Epidermal melanocyte (primary cell): ENCODE results near the gene PRDM16.

ENCODE experiments used
- DNase-seq: peaks from one replicate; pipeline ENCODE4 v3.0.0; 2011; ENCODE audit warnings: low spot score; ENCODE audit not compliant: insufficient read length

The PRDM16 gene

GRCh38 chr1:3335754-3336640, 267.0 kb downstream of the PRDM16 start:
- no peak for DNase-seq

- DNase-seq, result no peak
Measured at GRCh38 chr1:3336641-3337630, 267.9 kb downstream of the PRDM16 start.

DNA sequence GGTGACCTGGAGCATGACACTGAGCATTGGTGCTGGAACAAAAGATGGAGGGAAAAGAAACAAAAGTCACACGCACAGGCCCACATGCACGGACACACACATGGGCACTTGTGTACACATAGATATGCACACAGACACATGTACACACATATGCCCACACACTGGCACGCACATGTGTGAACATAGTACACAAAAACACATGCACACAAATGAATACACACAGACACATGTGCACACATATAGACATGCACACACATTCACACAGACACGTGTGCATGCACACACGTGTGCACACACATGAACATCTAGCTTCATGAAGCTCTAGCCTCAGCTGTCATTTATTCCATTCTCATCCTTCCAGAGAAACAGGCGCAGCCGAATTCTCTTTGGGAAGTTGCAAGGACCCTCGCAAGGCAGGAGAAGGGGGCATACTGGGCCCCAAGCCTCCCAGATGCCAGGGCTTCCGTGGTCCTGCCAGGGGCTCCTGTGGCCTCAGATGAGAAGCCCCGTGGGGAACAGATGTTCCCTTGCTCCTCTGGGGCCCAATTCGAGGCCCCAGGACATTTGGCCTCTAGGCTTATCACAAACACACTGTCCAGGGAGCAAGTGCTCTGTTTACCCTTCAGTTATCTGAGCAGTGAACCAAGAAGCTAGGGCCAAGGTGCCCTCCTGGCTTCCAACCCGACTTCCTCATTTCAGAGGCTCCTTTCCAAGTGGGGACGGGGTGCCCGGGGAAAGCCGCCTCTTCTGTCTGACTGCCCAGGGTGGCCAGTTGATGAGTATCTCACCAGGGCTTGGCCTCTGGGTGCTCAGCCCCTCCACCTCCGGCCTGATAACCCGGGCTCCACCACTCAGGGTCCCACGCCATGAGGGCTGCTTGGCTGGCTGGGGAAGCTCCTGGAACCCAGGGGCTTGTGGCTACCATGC, 269.1 kb downstream of the PRDM16 start:
- no peak for DNase-seq

- DNase-seq, result no peak
Measured at GRCh38 chr1:3338725-3339070, 269.7 kb downstream of the PRDM16 start.

- no peak for DNase-seq
Measured at GRCh38 chr1:3339856-3340255, 270.9 kb downstream of the PRDM16 start.

DNA sequence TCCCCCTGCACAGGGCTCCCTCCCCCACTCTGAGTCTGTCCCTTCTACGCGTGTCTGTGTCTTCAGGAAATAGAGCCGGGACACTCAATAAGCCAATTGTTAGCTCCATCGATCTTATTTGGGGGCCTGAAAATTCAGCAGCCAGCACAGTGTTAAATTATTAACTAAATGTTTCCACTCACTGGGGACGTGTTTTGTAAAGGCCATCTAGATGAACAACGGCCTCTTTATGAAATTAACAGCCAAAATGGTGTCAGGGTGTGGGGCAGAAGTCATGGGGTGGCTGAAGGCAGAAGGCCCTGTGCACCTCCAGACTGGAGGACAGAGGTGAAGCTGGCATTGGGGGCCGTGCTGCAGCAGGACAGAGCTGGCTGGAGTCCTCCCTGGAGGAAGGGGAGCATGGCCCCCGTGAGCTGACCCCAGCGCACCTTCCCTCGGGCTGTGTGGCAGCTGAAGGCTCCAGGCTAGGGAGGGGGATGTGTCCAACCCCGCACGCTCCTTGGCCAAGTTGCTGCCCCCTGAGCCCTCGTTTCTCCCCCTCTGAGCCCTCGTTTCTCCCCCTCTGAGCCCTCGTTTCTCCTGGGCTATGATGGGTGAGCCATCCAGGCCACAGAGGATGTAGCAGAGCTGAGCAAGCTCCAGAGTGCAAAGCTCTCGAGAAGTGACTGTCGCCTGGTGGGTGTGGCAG, 271.7 kb downstream of the PRDM16 start:
- DNase-seq, result no peak

GRCh38 chr1:3341236-3341994, 272.4 kb downstream of the PRDM16 start:
- no peak for DNase-seq

GRCh38 chr1:3342960-3343359, 274.0 kb downstream of the PRDM16 start:
- DNase-seq, result no peak

GRCh38 chr1:3344395-3344794, 275.4 kb downstream of the PRDM16 start:
- DNase-seq, result no peak

GRCh38 chr1:3345792-3346191, 276.8 kb downstream of the PRDM16 start:
- DNase-seq, result no peak

DNA sequence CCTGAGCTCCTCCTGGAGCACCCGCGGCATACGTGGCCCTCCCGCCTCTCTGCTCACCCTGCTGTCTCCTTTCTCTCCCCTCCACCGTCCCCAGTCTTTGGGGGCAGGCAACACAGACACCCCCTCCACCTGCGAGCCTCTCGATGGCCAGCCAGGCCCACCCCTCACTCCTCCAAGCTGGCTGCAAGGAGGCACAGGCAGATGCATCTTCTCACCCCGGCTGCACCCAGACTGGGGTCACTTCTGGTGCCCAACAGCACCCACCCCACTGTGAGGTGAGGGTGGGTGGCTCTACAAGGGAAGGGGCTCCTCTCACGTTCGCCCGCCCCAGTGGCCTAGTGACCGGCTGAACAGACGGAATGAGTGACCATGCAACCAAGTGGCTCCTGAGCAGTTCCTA, 277.5 kb downstream of the PRDM16 start:
- DNase-seq, result no peak

DNA sequence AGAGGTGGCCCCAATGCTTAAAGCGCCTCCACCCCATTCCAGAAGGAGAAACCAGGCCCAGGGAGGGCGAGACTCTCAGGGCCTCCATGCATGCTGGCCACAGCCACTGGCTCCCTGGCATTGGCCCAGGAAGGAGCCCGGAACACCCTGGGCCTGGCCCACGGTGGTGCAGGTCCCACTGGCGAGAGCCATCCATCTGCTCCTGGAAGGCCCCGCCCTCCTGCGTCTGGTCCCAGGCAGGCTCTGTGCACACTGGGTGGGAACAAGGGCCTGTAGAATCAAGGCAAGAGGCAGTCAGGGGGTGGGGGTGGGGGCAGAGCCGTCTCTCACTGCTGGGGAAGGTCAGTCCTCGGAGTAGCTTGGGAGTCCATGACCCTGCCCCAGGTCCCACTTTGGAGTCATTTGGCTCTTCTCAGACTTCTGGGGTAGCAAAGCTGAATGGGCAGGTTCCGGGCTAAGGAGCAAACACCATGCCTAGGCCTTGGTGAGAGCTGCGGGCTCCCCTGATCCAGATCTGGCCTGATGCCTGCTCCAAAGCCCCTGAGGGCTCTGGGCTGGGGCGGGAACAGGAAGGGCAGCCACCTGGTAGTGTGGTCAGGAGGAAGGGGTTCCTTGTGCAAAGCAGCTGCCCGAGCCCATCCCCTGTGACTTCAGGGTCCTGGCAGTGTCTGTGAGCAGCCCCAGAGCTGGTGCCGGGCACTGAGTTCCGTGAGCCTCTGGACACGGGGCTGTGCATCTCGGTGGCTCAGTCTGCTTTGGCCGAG, 278.4 kb downstream of the PRDM16 start:
- DNase-seq, result no peak

GRCh38 chr1:3348196-3348865, 279.3 kb downstream of the PRDM16 start:
- no peak for DNase-seq

- no peak for DNase-seq
Measured at GRCh38 chr1:3349161-3349967, 280.4 kb downstream of the PRDM16 start.

DNA sequence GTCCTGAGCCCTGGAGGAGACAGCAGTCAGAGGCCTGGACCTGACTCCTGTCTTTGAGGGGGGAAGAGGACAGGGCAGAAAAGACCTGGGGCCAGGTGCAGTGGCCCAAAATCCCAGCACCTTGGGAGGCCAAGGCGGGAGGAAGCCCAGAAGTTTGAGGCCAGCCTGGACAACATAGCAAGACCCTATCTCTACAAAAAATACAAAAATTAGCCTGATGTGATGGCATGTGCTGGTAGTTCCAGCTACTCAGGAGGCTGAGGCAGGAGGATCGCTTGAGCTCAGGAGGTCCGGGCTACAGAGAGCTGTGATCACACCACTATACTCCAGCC, 280.9 kb downstream of the PRDM16 start:
- no peak for DNase-seq

DNA sequence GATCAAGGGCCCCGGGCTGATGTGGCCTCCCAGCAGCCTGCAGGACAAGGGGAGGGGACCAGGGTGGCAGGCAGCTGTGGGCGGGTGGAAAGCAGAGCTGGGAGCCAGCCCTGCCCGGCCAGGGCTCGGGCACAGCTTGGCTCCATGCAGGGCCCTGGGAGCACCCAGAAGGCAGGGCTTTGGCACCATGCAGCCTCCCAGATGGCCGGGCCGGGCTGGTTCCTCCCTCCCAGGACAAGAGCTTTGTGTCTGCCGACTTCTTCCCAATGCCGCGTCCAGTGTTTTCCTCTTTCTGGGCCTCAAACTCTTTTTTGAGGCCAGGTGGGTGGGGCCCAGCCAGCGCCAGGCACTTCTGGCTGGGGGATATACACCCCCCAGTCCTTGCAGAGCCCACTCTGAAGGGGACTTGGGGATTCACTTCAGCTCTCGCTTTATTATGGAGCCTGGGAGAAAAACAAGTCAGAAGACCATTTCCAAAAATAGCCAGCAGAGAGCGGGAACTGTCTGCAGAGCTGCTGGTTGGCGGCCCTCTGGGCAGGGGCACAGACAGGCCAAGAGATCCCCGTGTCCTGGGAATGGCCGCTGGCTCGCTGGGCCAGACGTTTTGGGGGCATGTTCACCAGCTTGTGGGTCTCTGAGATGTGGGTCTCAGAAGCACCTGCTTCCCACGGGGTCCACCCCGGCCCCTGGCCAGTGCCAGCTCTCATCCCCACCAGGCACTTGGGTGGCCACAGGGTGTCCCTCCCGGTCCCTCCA, 281.7 kb downstream of the PRDM16 start:
- no peak for DNase-seq
